Memory B cell (primary cell): ENCODE results near the gene CHMP5.
A peak's percentile ranks its signal among the peaks of the same experiment; 100 is the strongest.

ENCODE experiments used
- ATAC-seq: fragments of 150-1000 bp; cut with Tn5 transposase; 2 replicates; pipeline ENCODE4 v1.10.0; 2021; ENCODE audit warnings: low read depth, mild to moderate bottlenecking, moderate library complexity
- DNase-seq, 2 donors: peaks; one replicate each; pipeline ENCODE4 v3.0.0; 2022; ENCODE audit warnings: low spot score in 2 of 2
- H3K27ac Mint-ChIP-seq: one replicate; pipeline ENCODE4 v1.8.0; 2022; ENCODE audit warnings: mild to moderate bottlenecking, moderate library complexity, mixed read lengths
- H3K27me3 Mint-ChIP-seq: one replicate; pipeline ENCODE4 v1.8.0; 2022; ENCODE audit warnings: mixed read lengths
- H3K36me3 Mint-ChIP-seq: one replicate; pipeline ENCODE4 v1.8.0; 2022; ENCODE audit warnings: mild to moderate bottlenecking, mixed read lengths
- H3K4me1 Mint-ChIP-seq: one replicate; pipeline ENCODE4 v1.8.0; 2022; ENCODE audit warnings: mixed read lengths
- H3K4me3 Mint-ChIP-seq: one replicate; pipeline ENCODE4 v1.8.0; 2022; ENCODE audit warnings: mild to moderate bottlenecking, moderate library complexity, mixed read lengths
- H3K9me3 Mint-ChIP-seq: one replicate; pipeline ENCODE4 v1.8.0; 2022; ENCODE audit warnings: mixed read lengths

CHMP5 gene

GRCh38 chr9:33264473-33265177 lies at the start of gene CHMP5, which contains the start of gene BAG1:
Gene CHMP5 (plus strand): TSS chr9:33265049. CDS start chr9:33265079, 30 bp downstream.
Gene BAG1 (minus strand): TSS chr9:33264708.
- H3K9me3 Mint-ChIP-seq, result no peaks in the 10 kb centered on the region
- peaks cover 32% of the 10 kb centered on the region for H3K4me1 Mint-ChIP-seq
- DNase-seq (peak; percentile 98 to 99), ATAC-seq (peak; percentile 88)
- H3K27me3 Mint-ChIP-seq, result no peaks in the 10 kb centered on the region
- peak within 1 kb of the TSS; percentile 93 for H3K4me3 Mint-ChIP-seq
- peak within 1 kb of the TSS; percentile 98 for H3K27ac Mint-ChIP-seq
- peaks cover 19% of the 10 kb centered on the region for H3K36me3 Mint-ChIP-seq

GRCh38 chr9:33220681-33221567 lies 43.9 kb upstream of the CHMP5 start:
- Mint-ChIP-seq H3K36me3 (no peaks in the 10 kb centered on the region), H3K4me3 (no peak overlapping the region), H3K9me3 (no peaks in the 10 kb centered on the region), H3K4me1 (peaks cover 24% of the 10 kb centered on the region), H3K27ac (peak overlapping the region; percentile 19), H3K27me3 (no peaks in the 10 kb centered on the region)
- ATAC-seq, result peak; percentile 58
- no peak for DNase-seq

- Mint-ChIP-seq H3K27ac (peak overlapping the region; percentile 19), H3K36me3 (no peaks in the 10 kb centered on the region), H3K4me3 (no peak overlapping the region), H3K9me3 (no peaks in the 10 kb centered on the region), H3K4me1 (peaks cover 26% of the 10 kb centered on the region), H3K27me3 (no peaks in the 10 kb centered on the region)
- ATAC-seq, result no peak
- no peak for DNase-seq
These were observed 43.3 kb upstream of the CHMP5 start for GRCh38 chr9:33221568-33221884.

- no peak for DNase-seq
- Mint-ChIP-seq H3K9me3 (no peaks in the 10 kb centered on the region), H3K36me3 (no peaks in the 10 kb centered on the region), H3K27me3 (no peaks in the 10 kb centered on the region), H3K4me3 (no peak overlapping the region), H3K27ac (no peak overlapping the region), H3K4me1 (peaks cover 31% of the 10 kb centered on the region)
- ATAC-seq, result peak; percentile 17
These were observed 42.8 kb upstream of the CHMP5 start for GRCh38 chr9:33222031-33222430.

GRCh38 chr9:33223696-33224095 lies 41.2 kb upstream of the CHMP5 start:
- Mint-ChIP-seq H3K27ac (no peak overlapping the region), H3K4me1 (peaks cover 34% of the 10 kb centered on the region), H3K36me3 (no peaks in the 10 kb centered on the region), H3K4me3 (no peak overlapping the region), H3K27me3 (no peaks in the 10 kb centered on the region), H3K9me3 (no peaks in the 10 kb centered on the region)
- DNase-seq (no peak), ATAC-seq (no peak)

- Mint-ChIP-seq H3K4me1 (peaks cover 32% of the 10 kb centered on the region), H3K4me3 (no peak overlapping the region), H3K9me3 (no peaks in the 10 kb centered on the region), H3K36me3 (no peaks in the 10 kb centered on the region), H3K27me3 (no peaks in the 10 kb centered on the region), H3K27ac (peak overlapping the region; percentile 87)
- ATAC-seq (peak; percentile 18), DNase-seq (peak; percentile 71 to 76)
These were observed 39.3 kb upstream of the CHMP5 start for GRCh38 chr9:33225319-33226147.

- no peaks in the 10 kb centered on the region for H3K9me3 Mint-ChIP-seq
- peak overlapping the region; percentile 87 for H3K27ac Mint-ChIP-seq
- no peaks in the 10 kb centered on the region for H3K27me3 Mint-ChIP-seq
- no peaks in the 10 kb centered on the region for H3K36me3 Mint-ChIP-seq
- H3K4me3 Mint-ChIP-seq, result peak overlapping the region; percentile 67
- DNase-seq (peak in 1 of 2 donors; percentile 26), ATAC-seq (peak; percentile 88)
- H3K4me1 Mint-ChIP-seq, result peaks cover 21% of the 10 kb centered on the region
These were observed 37.8 kb upstream of the CHMP5 start for GRCh38 chr9:33227008-33227398.

- peak overlapping the region; percentile 87 for H3K27ac Mint-ChIP-seq
- no peak for ATAC-seq
- no peak for DNase-seq
- H3K4me1 Mint-ChIP-seq, result peaks cover 18% of the 10 kb centered on the region
- no peaks in the 10 kb centered on the region for H3K36me3 Mint-ChIP-seq
- no peaks in the 10 kb centered on the region for H3K9me3 Mint-ChIP-seq
- H3K4me3 Mint-ChIP-seq, result no peak overlapping the region
- H3K27me3 Mint-ChIP-seq, result no peaks in the 10 kb centered on the region
These were observed 37.1 kb upstream of the CHMP5 start for GRCh38 chr9:33227741-33228140.

- H3K27me3 Mint-ChIP-seq, result no peaks in the 10 kb centered on the region
- H3K27ac Mint-ChIP-seq, result no peak overlapping the region
- no peak overlapping the region for H3K4me3 Mint-ChIP-seq
- DNase-seq, result no peak
- H3K36me3 Mint-ChIP-seq, result no peaks in the 10 kb centered on the region
- H3K9me3 Mint-ChIP-seq, result no peaks in the 10 kb centered on the region
- peaks cover 16% of the 10 kb centered on the region for H3K4me1 Mint-ChIP-seq
- ATAC-seq, result no peak
These were observed 36.2 kb upstream of the CHMP5 start for GRCh38 chr9:33228606-33229005.

- no peaks in the 10 kb centered on the region for H3K27me3 Mint-ChIP-seq
These were observed 35.3 kb upstream of the CHMP5 start for GRCh38 chr9:33229359-33230114.

GRCh38 chr9:33230756-33231622 lies 33.9 kb upstream of the CHMP5 start:
- Mint-ChIP-seq H3K27ac (no peak overlapping the region), H3K27me3 (peaks cover 5% of the 10 kb centered on the region), H3K9me3 (no peaks in the 10 kb centered on the region), H3K36me3 (no peaks in the 10 kb centered on the region), H3K4me1 (peaks cover 9% of the 10 kb centered on the region), H3K4me3 (no peak overlapping the region)
- no peak for DNase-seq
- ATAC-seq, result no peak

More at GRCh38 chr9:33229359-33230114, 35.3 kb upstream of the CHMP5 start:
- H3K9me3 Mint-ChIP-seq, result no peaks in the 10 kb centered on the region
- H3K4me3 Mint-ChIP-seq, result no peak overlapping the region
- peaks cover 16% of the 10 kb centered on the region for H3K4me1 Mint-ChIP-seq
- no peak for ATAC-seq
- H3K36me3 Mint-ChIP-seq, result no peaks in the 10 kb centered on the region
- no peak for DNase-seq
- no peak overlapping the region for H3K27ac Mint-ChIP-seq

- Mint-ChIP-seq H3K36me3 (no peaks in the 10 kb centered on the region), H3K4me3 (no peak overlapping the region), H3K4me1 (peaks cover 7% of the 10 kb centered on the region), H3K27me3 (peaks cover 9% of the 10 kb centered on the region), H3K27ac (no peak overlapping the region), H3K9me3 (no peaks in the 10 kb centered on the region)
- no peak for DNase-seq
- ATAC-seq, result no peak
These were observed 33.3 kb upstream of the CHMP5 start for GRCh38 chr9:33231623-33231942.

GRCh38 chr9:33232815-33233214 lies 32.0 kb upstream of the CHMP5 start:
- ATAC-seq (no peak), DNase-seq (no peak)
- Mint-ChIP-seq H3K27ac (no peak overlapping the region), H3K9me3 (no peaks in the 10 kb centered on the region), H3K4me1 (no peaks in the 10 kb centered on the region), H3K4me3 (no peak overlapping the region), H3K36me3 (no peaks in the 10 kb centered on the region), H3K27me3 (peaks cover 9% of the 10 kb centered on the region)
